Measurements from ENCODE around the gene PLXNB2.

GRCh38 chr22:50228366-50228765 lies 79.1 kb downstream of the PLXNB2 start:
- no peak for TF ChIP-seq CTCF (conservative IDR thresholded peaks at IDR 0.05)
- TF ChIP-seq EZH2 (IDR thresholded peaks at IDR 0.05; ENCODE audit: low read depth), result no peak
